K562 (cell line): ENCODE measurements around the gene MYADML2. TPM values are rescaled to one million over a fixed set of nuclear protein-coding genes. Genes with fewer than 3 reads are reported as not detected.
A peak's percentile ranks its signal among the peaks of the same experiment; 100 is the strongest.

Experiments used
- ARID2 ChIP-seq: fragments of 450-650 bp; IDR thresholded peaks from 2 replicates; pipeline ENCODE4 v1.6.1; 2017; ENCODE audit warnings: antibody characterized with exemption, mild to moderate bottlenecking
- CHD2 ChIP-seq: IDR thresholded peaks from 2 replicates; pipeline ENCODE4 v1.6.1; 2011; ENCODE audit warnings: low read depth, low read length
- DACH1 ChIP-seq: fragments of 450-650 bp; IDR thresholded peaks from 2 replicates; pipeline ENCODE4 v1.6.1; 2018; ENCODE audit not compliant: partially characterized antibody
- HDAC8 ChIP-seq: fragments of 450-650 bp; IDR thresholded peaks from 2 replicates; pipeline ENCODE4 v1.6.1; 2016; ENCODE audit warnings: mild to moderate bottlenecking, missing genetic modification characterization, moderate library complexity, missing compliant biosample characterization
- KLF10 ChIP-seq: fragments of 250-450 bp; sonication (Bioruptor Pico); IDR thresholded peaks from 2 replicates; pipeline ENCODE4 v1.6.1; 2021; ENCODE audit warnings: matching md5 sums
- LCOR ChIP-seq: sonication (generic); formaldehyde crosslinking; IDR thresholded peaks from 2 replicates; pipeline ENCODE4 v1.8.0; 2022; ENCODE audit warnings: mild to moderate bottlenecking, missing genetic modification reagents
- MAFG ChIP-seq: fragments of 450-650 bp; conservative IDR thresholded peaks from 2 replicates; pipeline ENCODE4 v1.6.1; 2016; ENCODE audit warnings: missing genetic modification characterization, missing compliant biosample characterization
- MBD2 ChIP-seq: sonication (generic); IDR thresholded peaks from 2 replicates; pipeline ENCODE4 v1.6.1; 2016; ENCODE audit warnings: low read depth, borderline replicate concordance
- POLR2AphosphoS2 ChIP-seq: IDR thresholded peaks from 2 replicates; pipeline ENCODE4 v1.6.1; 2012; ENCODE audit warnings: low read length, improper control_type of control experiment
- SUPT5H ChIP-seq: fragments of 450-650 bp; IDR thresholded peaks from 2 replicates; pipeline ENCODE4 v1.6.1; 2016
- ZBTB7A ChIP-seq: IDR thresholded peaks from 2 replicates; pipeline ENCODE4 v1.6.1; 2011; ENCODE audit warnings: low read depth, mild to moderate bottlenecking, low read length, moderate library complexity, borderline replicate concordance; ENCODE audit not compliant: control insufficient read depth
- polyA plus RNA-seq, 8 experiments: library from polyadenylated mRNA; depleted of rRNA in 4 of 8; stranded (reverse) in 5 of 8; unstranded in 3 of 8; fragments of >200 nt; fragmentation: Nextera tagmentation in 2 of 8; fragmentation: Illumina TruSeq in 1 of 8; extraction: Ambion mirVana in 2 of 8; extraction: Trizol in 1 of 8; gene quantifications; 2 replicates each; pipeline versions ENCODE4 v1.2.1 to v1.2.3, GENCODE V29; 2011 to 2014; ENCODE audit warnings: inconsistent platforms in 1 of 8, missing spikeins in 1 of 8
- total RNA-seq, 7 experiments: library from RNA; depleted of rRNA in 6 of 7; stranded (reverse); fragments of >200 nt in 6 of 7; fragmentation: Illumina TruSeq in 2 of 7; extraction: Trizol in 2 of 7; gene quantifications; 2 replicates each; pipeline versions ENCODE4 v1.2.1 to v1.2.3, GENCODE V29; 2011 to 2021; ENCODE audit warnings: low replicate concordance in 1 of 7
- TF ChIP-seq, protein P1 (sequence below): sonication (generic); formaldehyde crosslinking; IDR thresholded peaks from 2 replicates; pipeline ENCODE4 v1.8.0; 2022; ENCODE audit warnings: missing genetic modification reagents, mild to moderate bottlenecking, moderate library complexity, borderline replicate concordance

The MYADML2 gene
- total and polyA plus RNA-seq, 9 of the 15 experiments (the other 6 are each of a cell fraction or from before 2014, with no cell fraction given): not detected

DNA sequence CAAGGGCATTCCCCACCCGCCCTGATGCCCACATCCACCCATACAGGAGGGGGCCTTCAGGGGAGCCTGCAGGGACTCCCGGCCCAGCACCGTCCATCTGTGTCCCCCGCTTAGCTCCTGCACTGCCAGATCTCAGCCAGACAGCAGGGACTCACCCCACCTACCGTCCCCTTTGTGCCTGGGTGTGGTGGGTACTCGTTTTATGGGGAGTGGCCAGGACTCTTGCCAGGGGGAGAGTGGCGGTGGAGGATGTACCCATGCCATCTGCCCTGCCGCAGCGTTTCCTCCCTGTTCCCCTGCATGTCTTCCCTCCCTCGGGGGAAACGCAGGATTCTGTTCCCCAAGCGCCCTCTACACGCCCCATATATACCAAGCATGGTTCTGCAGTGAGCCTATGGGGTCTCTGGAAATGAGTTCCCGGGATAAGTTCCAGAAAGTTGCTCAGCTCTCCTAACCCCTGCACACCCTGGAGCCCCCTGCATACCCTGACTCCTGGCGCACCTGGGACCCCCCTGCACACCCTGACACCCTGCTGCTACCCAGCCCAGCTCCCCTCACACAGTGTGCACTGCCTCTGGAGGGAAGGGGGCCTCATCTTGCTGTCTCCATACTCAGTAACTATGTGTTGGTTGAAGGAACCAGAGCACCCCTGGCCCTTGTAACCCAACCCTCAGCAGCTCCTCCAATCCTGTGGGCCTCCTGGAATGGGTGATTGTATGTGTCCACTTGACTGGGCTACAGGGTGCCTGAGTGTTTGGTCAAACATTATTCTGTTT, 15.3 kb downstream of the MYADML2 start (continued):
- no peak for TF ChIP-seq DACH1
- 0 out of 2 replicates have a peak, but pooled peaks have one; percentile 8 for TF ChIP-seq LCOR (CRISPR knock-in tag)
- peak; percentile 26; the same call in 1 of the 2 replicates for TF ChIP-seq CHD2
- 0 out of 2 replicates have a peak, but pooled peaks have one; percentile 40 for TF ChIP-seq ZBTB7A
- TF ChIP-seq KLF10 (CRISPR knock-in tag): peak; percentile 46; the same call in 1 of the 2 replicates
- 0 out of 2 replicates have a peak, but pooled peaks have one; percentile 27 for TF ChIP-seq MBD2
- TF ChIP-seq SUPT5H: peak; percentile 67
- peak; percentile 82 for TF ChIP-seq POLR2AphosphoS2
- no peak for TF ChIP-seq MAFG (tag)
- TF ChIP-seq ARID2: no peak
- TF ChIP-seq HDAC8 (tag): no peak
- TF ChIP-seq, protein P1, sequence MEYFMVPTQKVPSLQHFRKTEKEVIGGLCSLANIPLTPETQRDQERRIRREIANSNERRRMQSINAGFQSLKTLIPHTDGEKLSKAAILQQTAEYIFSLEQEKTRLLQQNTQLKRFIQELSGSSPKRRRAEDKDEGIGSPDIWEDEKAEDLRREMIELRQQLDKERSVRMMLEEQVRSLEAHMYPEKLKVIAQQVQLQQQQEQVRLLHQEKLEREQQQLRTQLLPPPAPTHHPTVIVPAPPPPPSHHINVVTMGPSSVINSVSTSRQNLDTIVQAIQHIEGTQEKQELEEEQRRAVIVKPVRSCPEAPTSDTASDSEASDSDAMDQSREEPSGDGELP (CRISPR knock-in tag): peak; percentile 6; the same call in 1 of the 2 replicates
